Kidney (tissue), 14 donors: ENCODE results near the gene TSPYL1. TPM values are rescaled to one million over a fixed set of nuclear protein-coding genes. Genes with fewer than 3 reads are reported as not detected.
"Not testable (repeated sequence)": the region's sequence is repeated elsewhere in the genome, so short reads cannot be mapped to it uniquely, and the experiment has no call there.

Experiments
- DNase-seq, 5 donors: peaks; one replicate each; pipeline ENCODE4 v3.0.0-alpha.2; 2013 to 2020
- FAIRE-seq: peaks from 2 replicates; lab custom pipeline; 2012; peaks lifted over from hg19 to GRCh38; lab: Jason Lieb, UNC
- H3K27ac ChIP-seq, 2 donors: one replicate each; pipeline ENCODE4 v1.7.0; 2013; ENCODE audit warnings: low read depth in 2 of 2, low read length in 2 of 2, inconsistent platforms in 1 of 2
- H3K27me3 ChIP-seq: one replicate; pipeline ENCODE4 v1.7.1; 2013; ENCODE audit warnings: low read length, inconsistent platforms; ENCODE audit not compliant: control insufficient read depth, insufficient read depth
- H3K36me3 ChIP-seq, 3 donors: one replicate each; pipeline versions ENCODE4 v1.7.0 to v1.7.1; 2013; ENCODE audit warnings: low read length in 3 of 3, control low read depth in 1 of 3, inconsistent platforms in 1 of 3; ENCODE audit not compliant: insufficient read depth in 3 of 3, control insufficient read depth in 2 of 3
- H3K4me1 ChIP-seq, 3 donors: one replicate each; pipeline versions ENCODE4 v1.7.0 to v1.7.1; 2013; ENCODE audit warnings: low read length in 3 of 3, inconsistent platforms in 1 of 3, low read depth in 1 of 3; ENCODE audit not compliant: control insufficient read depth in 2 of 3, insufficient read depth in 2 of 3
- H3K4me3 ChIP-seq, 3 donors: one replicate each; pipeline versions ENCODE4 v1.7.0 to v1.8.1; 2013; ENCODE audit warnings: low read length in 3 of 3, control low read depth in 1 of 3, inconsistent platforms in 1 of 3
- H3K9ac ChIP-seq, 3 donors: one replicate each; pipeline versions ENCODE4 v1.7.0 to v1.7.1; 2013; ENCODE audit warnings: low read length in 3 of 3, control low read depth in 1 of 3, inconsistent platforms in 1 of 3
- H3K9me3 ChIP-seq, 3 donors: one replicate each; pipeline versions ENCODE4 v1.7.0 to v1.7.1; 2013; ENCODE audit warnings: low read length in 3 of 3, control low read depth in 1 of 3, inconsistent platforms in 1 of 3; ENCODE audit not compliant: control insufficient read depth in 2 of 3, insufficient read depth in 1 of 3
- intact Hi-C: fragments of 100-400 bp; cut with DNase I; formaldehyde crosslinking; loops from one replicate; pipeline ENCODE4 v1.11.1; 2022
- polyA plus RNA-seq: library from polyadenylated mRNA; stranded (reverse); fragments of 350-450 nt; fragmentation: Illumina TruSeq; extraction: RNeasy Lipid Tissue Mini Kit (QIAGEN cat#74804); gene quantifications from one replicate; pipeline ENCODE4 v1.2.3, GENCODE V29; 2014; ENCODE audit warnings: low read depth, low replicate concordance; ENCODE audit not compliant: insufficient read depth
- total RNA-seq: library from RNA; stranded (reverse); fragmentation: NEBNext Ultra II Directional; extraction: Animal tissue kit (Norgen Biotek cat#: 25700); gene quantifications from one replicate; pipeline ENCODE4 v1.2.1, GENCODE V29; 2021
- TF ChIP-seq, protein P1 (sequence below): IDR thresholded peaks from 3 replicates; pipeline ENCODE4 v1.5.1; 2012; ENCODE audit warnings: mild to moderate bottlenecking, moderate library complexity, borderline replicate concordance; ENCODE audit not compliant: insufficient read depth; ENCODE audit errors: extremely low read depth
- donor health status: control.
- donor health status: control.
- donor health status: control.
- donor health status: control.
- donor health status: control.
- donor health status: DM: yes; HTN: yes; CAD: no.
- donor health status: Normal renal cell carcinoma (clear cell type).

Gene TSPYL1
- total and polyA plus RNA-seq, 2 donors from 2014 or later, result 68.7 to 112 TPM

DNA sequence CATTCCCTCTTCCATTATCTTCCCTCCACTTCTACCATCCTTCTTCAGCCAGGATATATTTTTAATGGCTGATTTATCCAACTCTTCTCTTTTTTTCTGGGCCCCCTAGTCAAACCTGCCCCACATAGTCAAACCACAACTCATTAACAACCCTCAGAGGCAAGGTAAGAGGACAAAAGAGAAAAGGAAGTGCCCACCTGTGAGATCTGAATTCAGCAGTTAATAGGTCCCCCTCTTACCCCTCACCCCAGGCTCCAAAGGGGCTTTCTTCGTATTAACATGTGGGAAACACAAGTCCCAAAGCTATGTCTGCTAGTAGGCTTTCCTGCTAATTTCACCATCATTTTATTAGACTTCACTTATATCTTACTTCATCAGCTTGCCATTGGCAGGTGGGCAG is 44.1 kb upstream of the TSPYL1 start:
- FAIRE-seq, result no peak
- no peak overlapping the region for H3K4me3 ChIP-seq
- TF ChIP-seq, protein P1, sequence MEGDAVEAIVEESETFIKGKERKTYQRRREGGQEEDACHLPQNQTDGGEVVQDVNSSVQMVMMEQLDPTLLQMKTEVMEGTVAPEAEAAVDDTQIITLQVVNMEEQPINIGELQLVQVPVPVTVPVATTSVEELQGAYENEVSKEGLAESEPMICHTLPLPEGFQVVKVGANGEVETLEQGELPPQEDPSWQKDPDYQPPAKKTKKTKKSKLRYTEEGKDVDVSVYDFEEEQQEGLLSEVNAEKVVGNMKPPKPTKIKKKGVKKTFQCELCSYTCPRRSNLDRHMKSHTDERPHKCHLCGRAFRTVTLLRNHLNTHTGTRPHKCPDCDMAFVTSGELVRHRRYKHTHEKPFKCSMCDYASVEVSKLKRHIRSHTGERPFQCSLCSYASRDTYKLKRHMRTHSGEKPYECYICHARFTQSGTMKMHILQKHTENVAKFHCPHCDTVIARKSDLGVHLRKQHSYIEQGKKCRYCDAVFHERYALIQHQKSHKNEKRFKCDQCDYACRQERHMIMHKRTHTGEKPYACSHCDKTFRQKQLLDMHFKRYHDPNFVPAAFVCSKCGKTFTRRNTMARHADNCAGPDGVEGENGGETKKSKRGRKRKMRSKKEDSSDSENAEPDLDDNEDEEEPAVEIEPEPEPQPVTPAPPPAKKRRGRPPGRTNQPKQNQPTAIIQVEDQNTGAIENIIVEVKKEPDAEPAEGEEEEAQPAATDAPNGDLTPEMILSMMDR, result no peak
- H3K9me3 ChIP-seq, result no peaks in the 10 kb centered on the region
- H3K27ac ChIP-seq, result no peak overlapping the region
- H3K27me3 ChIP-seq, result no peaks in the 10 kb centered on the region
- intact Hi-C loops, result no loop called here
- H3K9ac ChIP-seq, result no peak overlapping the region
- H3K36me3 ChIP-seq, result no peaks in the 10 kb centered on the region
- no peaks in the 10 kb centered on the region for H3K4me1 ChIP-seq
- no peak for DNase-seq

DNA sequence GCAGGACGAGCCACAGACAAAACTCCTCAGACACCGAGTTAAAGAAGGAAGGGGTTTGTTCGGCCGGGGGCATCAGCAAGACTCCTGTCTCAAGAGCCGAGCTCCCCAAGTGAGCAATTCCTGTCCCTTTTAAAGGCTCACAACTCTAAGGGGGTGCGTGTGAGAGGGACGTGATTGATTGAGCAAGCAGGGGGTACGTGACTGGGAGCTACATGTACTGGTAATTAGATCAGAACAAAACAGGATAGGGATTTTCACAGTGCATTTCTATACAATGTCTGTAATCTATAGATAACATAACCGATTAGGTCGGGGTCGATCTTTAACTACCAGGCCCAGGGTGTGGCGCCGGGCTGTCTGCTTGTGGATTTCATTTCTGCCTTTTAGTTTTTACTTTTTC is 42.2 kb upstream of the TSPYL1 start:
- H3K9ac ChIP-seq, H3K27ac ChIP-seq, intact Hi-C loops, H3K4me3 ChIP-seq, H3K27me3 ChIP-seq, H3K9me3 ChIP-seq, DNase-seq, FAIRE-seq, H3K36me3 ChIP-seq, H3K4me1 ChIP-seq: not testable (repeated sequence)

DNA sequence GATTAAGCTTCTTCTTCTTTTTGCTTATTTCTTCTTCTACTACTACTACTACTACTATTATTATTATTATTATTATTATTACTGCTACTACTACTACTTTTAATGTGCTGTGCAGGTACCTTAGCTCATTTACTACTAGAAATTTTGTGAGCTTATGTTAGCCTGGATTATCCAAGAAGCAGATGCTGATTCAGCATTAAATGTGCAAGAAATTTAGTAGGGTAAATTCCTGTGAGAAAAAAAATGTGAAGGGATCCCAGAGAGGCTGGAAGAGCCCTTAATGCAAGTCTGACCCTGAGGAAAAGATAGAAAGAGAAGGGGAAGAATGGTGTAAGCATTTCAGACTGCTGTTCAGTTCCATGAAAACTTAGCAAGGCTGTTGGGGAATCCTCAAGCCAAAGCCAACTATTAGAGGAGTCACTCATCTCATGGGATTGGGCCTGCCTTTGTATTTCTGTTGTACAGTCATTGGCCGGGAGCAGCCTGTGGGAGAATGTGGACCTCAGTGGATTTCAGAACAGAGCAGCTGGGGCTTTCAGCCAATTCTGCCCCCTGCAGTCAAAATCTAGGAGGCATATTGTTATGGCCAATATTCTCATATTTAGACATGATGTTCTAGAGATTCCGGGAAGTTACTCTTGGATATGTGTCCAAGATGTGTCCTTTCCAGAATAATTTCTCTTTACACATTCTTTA is 37.2 kb upstream of the TSPYL1 start:
- no peak for FAIRE-seq
- no peak overlapping the region for H3K4me3 ChIP-seq
- no peaks in the 10 kb centered on the region for H3K27me3 ChIP-seq
- H3K27ac ChIP-seq, result no peak overlapping the region
- DNase-seq, result no peak
- no peaks in the 10 kb centered on the region for H3K4me1 ChIP-seq
- TF ChIP-seq, protein P1, result no peak
- intact Hi-C loops, result no loop called here
- H3K9me3 ChIP-seq, result no peaks in the 10 kb centered on the region
- no peak overlapping the region for H3K9ac ChIP-seq
- no peaks in the 10 kb centered on the region for H3K36me3 ChIP-seq

DNA sequence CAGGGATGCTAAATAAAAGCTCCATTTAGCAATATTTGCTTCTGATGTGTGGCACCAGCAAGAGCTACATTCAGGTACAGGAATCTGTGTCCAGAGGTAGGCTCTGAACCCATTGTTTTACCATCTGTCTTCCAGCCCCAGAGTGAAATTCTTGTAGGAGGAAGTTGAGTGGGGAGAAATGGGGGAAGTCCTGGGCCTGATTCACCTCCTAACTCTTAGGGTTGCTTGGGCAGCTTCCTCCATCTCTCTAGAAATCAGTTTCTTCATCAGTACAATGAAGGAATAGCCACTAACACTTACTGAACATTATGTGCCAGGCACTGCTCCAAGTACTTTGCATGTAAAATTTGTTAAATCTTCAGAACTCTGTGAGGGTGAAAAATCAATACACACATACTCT is 35.1 kb upstream of the TSPYL1 start:
- Histone ChIP-seq H3K27me3 (no peaks in the 10 kb centered on the region), H3K9me3 (no peaks in the 10 kb centered on the region), H3K4me1 (no peaks in the 10 kb centered on the region), H3K4me3 (no peak overlapping the region), H3K9ac (no peak overlapping the region), H3K36me3 (no peaks in the 10 kb centered on the region), H3K27ac (no peak overlapping the region)
- DNase-seq (no peak), FAIRE-seq (no peak)
- intact Hi-C loops, result no loop called here
- TF ChIP-seq, protein P1, result no peak
